Measurements from ENCODE around the gene EEF1A2.

The EEF1A2 gene

DNA sequence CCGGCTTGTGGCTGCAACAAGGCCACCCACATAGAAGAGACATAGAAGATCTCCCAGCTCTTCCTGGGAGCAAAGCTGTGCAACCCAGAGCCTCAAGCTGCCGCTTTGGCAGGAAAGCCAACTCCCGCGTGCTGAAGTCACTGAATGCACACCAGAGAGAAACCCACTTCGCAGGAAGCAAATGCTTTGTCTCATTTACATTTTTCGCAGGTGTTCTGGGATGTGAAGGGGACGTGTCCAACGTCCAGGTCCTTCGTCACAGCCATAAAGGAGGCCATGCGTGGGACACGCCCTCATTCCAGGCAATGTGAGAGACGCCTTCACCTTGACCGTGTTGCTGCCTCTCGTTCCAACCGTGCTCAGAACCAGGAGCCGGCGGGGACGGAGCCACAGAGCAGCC is 50.9 kb downstream of the EEF1A2 start:
- no peaks in the 10 kb centered on the region for H3K4me1 Mint-ChIP-seq (ENCODE audit: low read depth)
- peaks cover 5% of the 10 kb centered on the region for H3K9me3 Mint-ChIP-seq
- H3K27ac Mint-ChIP-seq = no peak overlapping the region
- H3K36me3 Mint-ChIP-seq (ENCODE audit: low read depth) = peaks cover 2% of the 10 kb centered on the region
- H3K27me3 Mint-ChIP-seq (ENCODE audit: low read depth) = no peaks in the 10 kb centered on the region
- no peak for DNase-seq (ENCODE audit: low spot score)
- H3K4me3 Mint-ChIP-seq = no peak overlapping the region

DNA sequence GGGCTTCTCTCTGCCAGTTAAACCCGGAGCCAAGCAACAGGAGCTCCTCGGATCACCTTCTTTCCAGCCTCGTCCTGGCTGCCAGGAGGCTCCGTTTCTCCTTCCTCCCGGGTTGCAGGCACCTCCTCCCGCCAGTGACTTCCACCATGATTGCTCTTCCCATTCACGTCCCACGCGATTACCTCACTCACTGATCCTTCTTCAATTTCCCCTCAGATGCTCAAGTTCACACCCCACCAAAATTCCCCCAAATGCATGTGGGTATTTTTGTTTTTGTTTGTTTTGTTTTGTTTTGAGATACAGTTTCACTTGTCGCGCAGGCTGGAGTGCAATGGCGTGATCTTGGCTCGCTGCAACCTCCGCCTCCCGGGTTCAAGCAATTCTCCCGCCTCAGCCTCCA is 51.6 kb downstream of the EEF1A2 start:
- Mint-ChIP-seq H3K27ac (peak overlapping the region; percentile 4), H3K36me3 (ENCODE audit: low read depth) (peaks cover 2% of the 10 kb centered on the region), H3K4me1 (ENCODE audit: low read depth) (peaks cover 2% of the 10 kb centered on the region), H3K27me3 (ENCODE audit: low read depth) (no peaks in the 10 kb centered on the region), H3K9me3 (peaks cover 9% of the 10 kb centered on the region), H3K4me3 (no peak overlapping the region)
- DNase-seq (ENCODE audit: low spot score) = no peak

DNA sequence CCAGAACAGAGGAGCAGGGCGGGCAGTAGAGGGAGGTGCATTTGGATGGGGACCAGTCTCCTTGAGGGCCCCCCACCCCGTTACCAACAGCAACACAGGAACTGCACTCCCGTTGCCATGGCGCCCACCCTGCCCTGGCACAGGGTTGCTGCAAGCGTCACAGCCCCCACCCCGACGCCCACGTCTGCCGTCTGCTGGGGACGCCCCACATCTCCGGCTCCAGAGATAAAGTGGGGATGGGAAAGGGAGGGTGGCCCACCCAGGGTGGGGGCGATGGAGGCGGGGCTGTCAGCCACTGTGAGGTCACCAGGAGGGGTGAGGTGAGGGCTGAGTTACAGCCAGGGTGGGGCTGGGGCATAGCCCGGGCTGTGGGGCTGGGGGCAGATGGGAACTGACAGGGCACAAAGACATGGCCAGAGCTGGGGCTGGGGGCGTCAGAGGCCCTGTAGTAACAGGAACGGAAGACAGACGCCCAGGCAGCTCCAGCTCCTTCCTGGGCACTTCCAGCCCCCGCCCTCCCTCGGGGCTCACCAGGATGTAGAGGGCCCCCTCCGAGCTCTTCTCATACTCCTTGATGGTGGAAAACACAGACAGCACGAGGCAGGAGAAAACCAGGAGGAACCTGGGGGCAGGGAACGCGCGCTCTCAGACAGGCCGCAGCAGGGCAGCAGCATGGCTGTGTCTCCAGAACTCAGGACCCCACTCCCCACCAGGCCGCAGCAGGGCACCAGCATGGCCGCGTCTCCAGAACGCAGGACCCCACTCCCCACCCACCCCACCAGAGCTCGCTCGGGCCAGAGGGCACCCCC is 52.5 kb downstream of the EEF1A2 start:
- H3K27me3 Mint-ChIP-seq (ENCODE audit: low read depth) = no peaks in the 10 kb centered on the region
- H3K4me3 Mint-ChIP-seq = no peak overlapping the region
- H3K4me1 Mint-ChIP-seq (ENCODE audit: low read depth) = peaks cover 6% of the 10 kb centered on the region
- no peak for DNase-seq (ENCODE audit: low spot score)
- no peak overlapping the region for H3K27ac Mint-ChIP-seq
- H3K9me3 Mint-ChIP-seq = peaks cover 12% of the 10 kb centered on the region
- peaks cover 2% of the 10 kb centered on the region for H3K36me3 Mint-ChIP-seq (ENCODE audit: low read depth)

DNA sequence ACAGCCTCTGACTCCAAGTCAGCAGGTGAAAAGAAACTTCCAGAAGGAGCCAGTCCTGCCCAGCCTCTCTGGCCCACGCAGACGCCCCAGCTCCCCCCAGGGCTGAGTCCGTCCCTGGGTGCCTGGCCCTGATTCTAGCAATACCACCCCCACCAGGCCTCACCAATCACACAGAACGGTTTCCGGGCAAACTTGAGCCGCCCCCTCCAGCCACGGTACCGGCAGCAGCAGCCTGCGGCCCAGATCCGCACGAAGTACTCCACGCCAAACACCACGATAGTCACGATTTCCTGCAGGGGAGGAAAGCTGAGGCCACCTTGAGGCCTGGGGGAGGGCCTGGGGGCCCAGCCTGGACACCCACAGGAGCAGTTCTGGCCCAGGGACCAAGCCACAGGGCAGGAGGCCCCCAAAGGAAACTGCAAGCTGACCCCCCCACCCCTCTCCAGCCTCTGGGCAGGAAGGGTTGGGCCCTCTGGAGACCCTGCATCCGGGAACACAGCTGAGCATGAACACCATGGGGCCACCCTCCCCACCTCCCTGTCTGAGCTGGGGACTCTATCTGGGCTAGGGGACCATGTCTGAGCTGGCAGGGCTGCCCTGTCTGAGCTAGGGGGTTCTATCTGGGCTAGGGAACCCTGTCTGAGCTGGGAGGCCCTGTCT is 53.7 kb downstream of the EEF1A2 start:
- peaks cover 2% of the 10 kb centered on the region for H3K36me3 Mint-ChIP-seq (ENCODE audit: low read depth)
- H3K9me3 Mint-ChIP-seq = peaks cover 12% of the 10 kb centered on the region
- no peak for DNase-seq (ENCODE audit: low spot score)
- no peak overlapping the region for H3K27ac Mint-ChIP-seq
- peaks cover 11% of the 10 kb centered on the region for H3K4me1 Mint-ChIP-seq (ENCODE audit: low read depth)
- H3K27me3 Mint-ChIP-seq (ENCODE audit: low read depth) = no peaks in the 10 kb centered on the region
- no peak overlapping the region for H3K4me3 Mint-ChIP-seq

DNA sequence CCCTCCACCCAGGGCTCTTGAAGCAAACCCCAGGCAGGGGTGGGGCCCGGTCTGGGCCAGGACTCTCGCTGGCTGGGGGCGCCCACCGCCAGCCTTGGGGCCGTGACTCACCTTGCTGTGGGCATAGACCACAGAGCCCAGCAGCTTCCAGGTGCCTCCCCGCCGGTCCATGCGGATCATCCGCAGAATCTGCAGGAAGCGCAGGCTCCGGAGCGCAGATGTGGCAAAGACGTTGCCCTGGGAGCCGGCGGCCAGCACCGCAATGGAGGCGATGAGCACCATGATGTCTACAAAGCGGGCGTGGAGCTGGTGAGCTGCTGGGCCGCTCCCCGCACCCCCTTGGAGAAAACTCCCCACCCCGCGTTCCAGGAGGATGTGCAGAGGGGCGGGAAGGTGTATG is 54.3 kb downstream of the EEF1A2 start:
- Mint-ChIP-seq H3K27me3 (ENCODE audit: low read depth) (no peaks in the 10 kb centered on the region), H3K36me3 (ENCODE audit: low read depth) (peaks cover 2% of the 10 kb centered on the region), H3K4me1 (ENCODE audit: low read depth) (peaks cover 11% of the 10 kb centered on the region), H3K4me3 (no peak overlapping the region), H3K27ac (no peak overlapping the region), H3K9me3 (peaks cover 12% of the 10 kb centered on the region)
- no peak for DNase-seq (ENCODE audit: low spot score)

DNA sequence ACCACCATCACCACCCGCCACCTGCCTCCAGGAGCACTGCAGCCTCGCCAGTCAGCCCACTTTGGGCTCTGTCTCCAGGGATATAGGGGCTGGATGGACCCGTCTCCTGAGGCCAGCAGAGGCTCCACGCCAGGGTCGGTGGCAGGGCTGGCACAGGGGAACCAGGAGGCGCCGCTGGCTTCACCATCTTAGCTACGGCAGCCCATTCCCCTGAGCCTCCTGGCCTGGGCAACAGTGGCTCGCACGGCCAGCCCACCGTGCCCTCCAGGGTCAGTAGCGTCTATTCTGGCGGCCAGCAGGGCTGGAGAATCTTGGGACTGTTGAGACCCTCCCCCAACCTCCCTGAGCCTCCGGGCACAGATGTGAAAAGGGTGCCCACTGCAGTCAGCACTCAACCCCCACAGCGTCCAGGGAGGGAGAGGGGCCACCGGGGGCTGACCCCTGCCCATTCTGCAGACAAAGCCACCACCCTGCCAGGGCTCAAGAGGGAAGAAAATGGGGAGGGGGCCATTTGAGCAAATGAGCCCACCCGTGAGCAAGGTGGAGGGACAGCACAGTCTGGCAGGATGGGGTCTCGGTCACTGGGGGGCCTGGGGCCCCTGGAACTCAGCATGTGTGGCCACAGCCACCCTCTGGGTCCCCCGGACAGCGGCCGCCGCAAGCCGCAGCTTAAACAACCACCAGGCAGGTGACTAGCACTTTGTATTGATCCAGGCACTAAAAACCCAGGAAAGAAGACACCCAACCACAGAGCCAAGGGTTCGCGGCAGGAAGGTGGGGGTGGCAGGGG is 55.1 kb downstream of the EEF1A2 start:
- Mint-ChIP-seq H3K27ac (no peak overlapping the region), H3K9me3 (peaks cover 12% of the 10 kb centered on the region)

DNA sequence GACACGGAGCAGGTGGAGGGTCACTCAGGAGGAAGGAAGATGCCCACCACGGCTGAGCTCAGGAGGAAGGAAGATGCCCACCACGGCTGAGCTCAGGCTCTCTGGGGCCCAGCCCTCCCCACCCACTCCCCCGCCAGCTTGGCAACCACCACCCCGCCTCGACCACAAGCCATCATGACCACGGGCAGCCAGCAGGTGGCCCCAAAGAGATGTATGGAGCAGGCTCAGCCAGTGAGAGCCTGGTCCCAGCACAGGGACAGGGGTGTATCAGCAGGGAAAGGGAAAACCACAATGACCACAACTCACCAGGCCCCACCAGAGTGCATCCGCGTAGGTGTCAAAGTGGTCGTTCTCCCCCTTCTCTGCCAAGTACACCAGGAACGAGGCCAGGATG is 56.8 kb downstream of the EEF1A2 start:
- H3K9me3 Mint-ChIP-seq = peaks cover 12% of the 10 kb centered on the region
- DNase-seq (ENCODE audit: low spot score) = peak; percentile 59
- H3K36me3 Mint-ChIP-seq (ENCODE audit: low read depth) = peaks cover 2% of the 10 kb centered on the region
- no peak overlapping the region for H3K27ac Mint-ChIP-seq
- H3K4me3 Mint-ChIP-seq = no peak overlapping the region
- H3K4me1 Mint-ChIP-seq (ENCODE audit: low read depth) = peaks cover 11% of the 10 kb centered on the region
- peaks cover under 1% of the 10 kb centered on the region for H3K27me3 Mint-ChIP-seq (ENCODE audit: low read depth)

More for the DNA sequence above, 55.1 kb downstream of the EEF1A2 start:
- H3K4me1 Mint-ChIP-seq (ENCODE audit: low read depth) = peaks cover 11% of the 10 kb centered on the region
- no peaks in the 10 kb centered on the region for H3K27me3 Mint-ChIP-seq (ENCODE audit: low read depth)
- H3K4me3 Mint-ChIP-seq = no peak overlapping the region
- DNase-seq (ENCODE audit: low spot score) = no peak
- peaks cover 2% of the 10 kb centered on the region for H3K36me3 Mint-ChIP-seq (ENCODE audit: low read depth)

DNA sequence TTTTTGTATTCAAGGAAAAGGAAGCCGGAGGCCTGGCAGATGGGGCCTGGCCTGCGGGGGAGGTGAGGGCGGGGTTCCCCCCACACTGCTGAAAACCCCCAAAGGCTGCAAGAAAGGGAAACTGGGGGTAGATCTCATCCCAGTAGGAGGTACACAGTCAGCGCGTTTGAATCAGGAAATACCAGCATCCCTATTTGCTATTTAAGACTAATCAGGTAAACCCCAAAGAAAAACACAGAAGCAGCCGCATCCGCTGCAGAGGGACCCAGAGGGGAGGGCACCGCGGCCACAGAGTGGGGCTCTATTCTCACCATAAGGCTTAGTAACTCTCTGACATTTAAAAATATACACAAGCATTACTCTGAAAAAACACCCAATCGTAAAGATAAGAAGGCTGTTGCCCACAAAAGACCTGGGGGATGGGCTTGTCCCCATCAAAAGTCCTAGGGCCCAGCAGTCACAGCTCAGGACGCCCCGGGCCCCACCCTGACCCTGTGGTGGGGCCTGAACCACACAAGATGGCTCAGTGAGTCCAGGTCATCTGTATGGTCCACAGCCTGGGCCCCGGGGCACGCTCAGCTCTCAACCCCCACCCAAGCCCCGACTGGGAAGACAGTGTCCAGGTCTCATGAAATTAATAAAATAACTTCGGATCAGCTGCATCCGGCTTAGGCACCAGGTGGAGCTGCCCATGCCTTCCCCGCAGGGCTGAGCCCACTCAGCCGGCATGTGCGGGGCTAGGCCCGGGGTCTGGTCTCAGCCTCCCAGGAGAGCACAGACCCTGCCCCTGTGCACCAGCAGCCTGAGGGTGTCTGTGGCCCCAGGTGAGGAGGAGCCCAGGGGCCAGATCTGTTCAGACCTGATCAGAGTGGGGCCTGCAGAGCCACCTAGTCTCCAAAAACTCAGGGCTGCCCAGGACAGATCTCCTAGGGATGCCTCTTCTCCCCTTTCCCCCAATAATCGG is 57.5 kb downstream of the EEF1A2 start:
- H3K9me3 Mint-ChIP-seq = peaks cover 12% of the 10 kb centered on the region
- H3K27me3 Mint-ChIP-seq (ENCODE audit: low read depth) = peaks cover 4% of the 10 kb centered on the region
- DNase-seq (ENCODE audit: low spot score) = peak; percentile 63
- peaks cover 11% of the 10 kb centered on the region for H3K4me1 Mint-ChIP-seq (ENCODE audit: low read depth)
- H3K36me3 Mint-ChIP-seq (ENCODE audit: low read depth) = peaks cover 2% of the 10 kb centered on the region
- H3K27ac Mint-ChIP-seq = peak overlapping the region; percentile 67
- peak overlapping the region; percentile 34 for H3K4me3 Mint-ChIP-seq

DNA sequence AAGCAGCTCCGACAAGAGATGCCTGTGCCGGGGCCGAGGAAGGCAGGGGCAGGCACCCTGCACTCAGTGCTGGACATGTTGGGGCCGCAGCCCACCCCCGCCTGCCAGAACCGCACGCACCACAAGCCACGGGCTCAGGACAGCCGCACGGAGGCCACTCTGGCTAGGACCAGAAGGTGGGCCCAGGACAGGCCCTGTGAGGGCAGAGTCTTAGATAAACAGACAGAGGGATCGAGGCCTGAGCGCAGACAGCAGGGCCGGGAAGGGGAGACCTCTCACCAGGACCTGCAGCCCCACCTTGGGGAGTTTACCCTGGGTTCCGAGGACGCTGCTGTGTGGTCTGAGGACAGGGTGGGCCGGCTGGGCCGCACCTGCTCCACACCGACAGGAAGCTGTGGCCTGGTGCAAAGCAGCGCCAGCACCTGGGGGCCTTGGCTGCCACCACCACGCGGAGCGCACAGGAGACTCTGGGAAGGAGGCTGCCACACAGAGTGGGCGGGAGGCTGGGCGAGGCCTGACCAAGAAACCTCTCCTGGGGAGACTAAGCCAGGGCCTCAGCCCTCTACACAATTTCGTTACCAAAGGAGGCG is 58.4 kb downstream of the EEF1A2 start:
- Mint-ChIP-seq H3K9me3 (peaks cover 12% of the 10 kb centered on the region), H3K4me3 (no peak overlapping the region), H3K27me3 (ENCODE audit: low read depth) (peaks cover 4% of the 10 kb centered on the region), H3K36me3 (ENCODE audit: low read depth) (peaks cover 2% of the 10 kb centered on the region), H3K4me1 (ENCODE audit: low read depth) (peaks cover 11% of the 10 kb centered on the region), H3K27ac (no peak overlapping the region)
- no peak for DNase-seq (ENCODE audit: low spot score)

DNA sequence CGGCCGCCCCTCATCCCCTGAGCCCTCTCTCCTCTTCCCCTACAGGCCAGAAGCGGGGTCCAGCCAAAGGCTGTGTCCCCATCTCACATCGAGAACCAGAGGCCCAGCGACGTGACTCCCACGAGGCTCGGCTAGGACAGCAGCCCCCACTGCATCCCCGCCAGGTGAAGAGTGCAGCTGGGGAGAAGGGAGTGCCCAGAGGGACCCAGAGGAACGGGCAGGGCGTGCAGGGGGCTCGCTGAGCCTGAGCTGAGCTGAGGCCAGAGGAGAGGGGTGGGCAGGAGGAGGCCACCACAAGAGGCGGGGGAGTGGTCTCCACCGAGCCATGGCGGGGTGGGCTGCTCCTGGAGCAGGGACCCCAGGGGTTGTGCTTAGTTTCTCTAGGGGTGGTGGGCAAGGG is 59.0 kb downstream of the EEF1A2 start:
- Mint-ChIP-seq H3K27me3 (ENCODE audit: low read depth) (peaks cover 4% of the 10 kb centered on the region), H3K4me1 (ENCODE audit: low read depth) (peaks cover 13% of the 10 kb centered on the region)

DNA sequence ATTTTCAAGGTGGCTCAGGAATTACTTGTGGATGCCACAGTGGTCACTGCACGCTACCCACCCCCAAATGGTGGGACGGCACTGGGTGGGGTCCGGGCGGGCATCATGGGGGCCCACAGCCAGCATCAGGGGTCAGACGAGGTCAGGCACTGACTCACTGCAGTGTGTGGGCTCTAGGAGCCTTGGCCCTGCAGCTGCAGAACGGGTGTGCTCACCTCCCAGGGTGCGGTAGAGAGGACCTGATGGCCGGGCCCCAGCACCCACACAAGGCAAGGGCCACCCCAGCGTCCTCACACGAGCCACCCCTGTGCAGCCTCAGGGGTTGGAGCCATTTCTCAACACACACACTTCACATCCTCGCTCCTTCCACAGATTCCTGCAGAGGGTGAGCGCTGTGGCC is 60.8 kb downstream of the EEF1A2 start:
- Mint-ChIP-seq H3K27me3 (ENCODE audit: low read depth) (peaks cover 4% of the 10 kb centered on the region), H3K27ac (no peak overlapping the region), H3K9me3 (peaks cover 8% of the 10 kb centered on the region), H3K36me3 (ENCODE audit: low read depth) (peaks cover under 1% of the 10 kb centered on the region), H3K4me1 (ENCODE audit: low read depth) (peaks cover 21% of the 10 kb centered on the region), H3K4me3 (no peak overlapping the region)
- no peak for DNase-seq (ENCODE audit: low spot score)

More for the DNA sequence above, 59.0 kb downstream of the EEF1A2 start:
- peaks cover 12% of the 10 kb centered on the region for H3K9me3 Mint-ChIP-seq
- DNase-seq (ENCODE audit: low spot score) = no peak
- H3K27ac Mint-ChIP-seq = no peak overlapping the region
- H3K36me3 Mint-ChIP-seq (ENCODE audit: low read depth) = peaks cover 2% of the 10 kb centered on the region
- no peak overlapping the region for H3K4me3 Mint-ChIP-seq
